HTR-8/SVneo (cell line): ENCODE measurements around the gene NDUFAF3.
A peak's percentile ranks its signal among the peaks of the same experiment; 100 is the strongest.

ENCODE experiments used
- DNase-seq: peaks from one replicate; pipeline ENCODE4 v3.0.0; 2011; ENCODE audit warnings: low spot score, mixed read lengths; ENCODE audit not compliant: insufficient read length
- FAIRE-seq: peaks from 2 replicates; lab custom pipeline; 2011; peaks lifted over from hg19 to GRCh38; lab: Jason Lieb, UNC

The NDUFAF3 gene

DNA sequence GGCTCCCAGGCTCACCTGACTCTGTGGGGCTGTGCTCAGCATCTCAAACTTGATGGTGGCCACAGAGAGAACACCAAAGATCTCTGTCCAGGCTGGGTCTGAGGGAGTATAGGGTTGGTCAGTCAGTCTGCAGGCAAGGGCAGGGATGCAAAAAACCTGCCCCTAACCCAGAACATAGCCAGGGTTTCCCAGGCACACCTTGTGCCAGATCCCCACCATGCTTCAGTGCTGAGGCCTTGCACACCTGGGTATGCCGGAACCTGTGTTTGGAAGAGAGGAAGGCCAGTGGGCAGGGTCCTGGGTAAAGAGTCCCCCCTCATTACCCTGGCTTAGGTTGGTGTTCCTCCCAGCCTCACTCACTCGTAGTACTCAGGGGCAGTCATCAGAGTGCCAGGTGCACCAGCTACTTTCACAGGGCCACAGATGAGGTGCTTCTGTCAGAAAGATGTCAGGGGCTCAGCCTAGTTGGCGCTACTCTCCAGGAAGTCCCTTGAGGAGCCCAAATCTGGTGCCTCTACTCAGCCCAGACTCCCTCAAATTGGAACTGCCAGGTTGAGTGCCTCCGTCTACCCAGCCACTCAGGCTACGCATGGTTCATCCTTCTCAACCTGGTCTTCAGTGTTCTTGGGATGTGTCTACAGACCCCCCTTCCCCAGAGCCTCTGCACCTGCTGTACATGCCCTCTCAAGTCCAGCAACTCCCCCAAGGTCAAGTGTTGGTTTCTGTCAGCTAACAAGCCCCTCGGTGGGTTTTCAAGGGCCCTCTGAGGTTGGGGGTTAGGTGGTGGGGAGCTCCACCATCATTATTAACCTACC is 5.3 kb upstream of the NDUFAF3 start:
- no peak for DNase-seq
- no peak for FAIRE-seq

DNA sequence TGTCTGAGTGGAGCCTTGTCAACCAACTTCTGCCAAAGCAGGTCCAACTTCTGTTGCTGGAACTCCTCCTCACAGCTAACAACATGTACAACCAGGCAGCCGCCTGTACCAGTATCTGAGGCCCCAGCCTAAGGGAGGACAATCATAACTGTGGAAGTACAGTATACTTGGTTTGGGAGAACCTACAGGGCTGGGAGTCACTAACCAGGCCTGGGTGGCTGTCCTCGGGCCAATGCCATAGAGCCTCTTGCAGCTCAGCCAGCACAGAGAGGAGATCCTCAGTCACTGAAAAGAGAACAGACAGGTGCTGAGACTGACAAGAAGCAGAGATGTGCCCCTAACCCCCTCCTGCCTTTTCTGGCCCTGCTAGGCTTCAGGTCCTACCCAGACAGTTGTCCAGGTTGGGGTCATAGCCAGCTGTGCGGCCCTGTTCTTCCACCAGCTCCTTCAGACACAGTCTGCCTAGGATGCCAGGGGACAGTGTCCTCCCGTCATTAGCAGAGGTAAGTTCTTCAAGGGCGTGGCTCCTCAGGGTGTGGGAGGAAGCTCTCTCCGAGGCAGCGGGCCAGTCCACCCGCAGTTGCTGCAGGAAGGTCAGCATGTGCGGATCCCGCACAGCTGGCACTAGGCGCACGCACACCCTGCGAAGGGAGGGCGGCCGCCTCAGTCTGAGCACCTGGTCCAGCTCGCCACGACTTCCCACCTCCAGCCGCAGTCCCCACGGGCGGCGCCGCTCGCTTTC is 4.5 kb upstream of the NDUFAF3 start:
- FAIRE-seq = no peak
- DNase-seq = no peak

DNA sequence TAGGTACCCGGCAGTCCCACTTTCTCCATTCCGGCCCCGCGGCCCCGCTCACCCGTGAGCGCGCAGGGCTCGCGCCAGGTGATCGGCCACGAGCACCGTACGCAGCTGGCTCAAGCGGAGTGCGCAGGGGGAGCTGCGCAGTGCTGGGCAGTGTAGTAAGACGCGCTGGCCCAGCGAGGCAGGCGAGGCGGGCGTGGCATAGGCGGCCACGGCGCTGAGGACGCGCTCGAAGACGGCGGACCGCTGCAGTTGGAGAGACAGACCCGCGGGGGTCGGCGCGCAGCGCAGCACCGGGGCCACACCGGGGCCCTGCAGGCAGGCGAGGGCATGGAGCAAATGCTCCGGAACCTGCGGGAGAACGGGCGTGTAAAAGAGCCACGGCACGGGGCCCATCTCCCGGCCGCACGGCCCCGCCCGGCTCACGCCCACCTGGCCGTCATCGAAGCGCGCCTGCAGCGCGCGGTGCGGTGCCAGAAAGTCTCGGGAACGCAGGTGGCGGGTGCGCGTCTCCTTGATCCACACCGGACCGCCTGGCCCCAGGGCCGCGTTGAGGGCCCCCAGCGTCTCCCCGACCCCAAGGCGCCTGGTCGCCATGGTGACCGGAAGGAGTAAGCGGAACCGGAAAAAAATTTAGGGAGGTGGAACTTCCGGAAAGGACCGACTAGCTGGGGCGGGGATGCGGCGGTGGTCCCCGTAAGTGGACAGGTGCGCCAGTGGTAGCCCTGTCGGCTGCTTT is 3.8 kb upstream of the NDUFAF3 start, which contains the start of gene DALRD3:
TSS of gene DALRD3 (minus strand) at position 610 of the 736 bp plus-strand sequence. CDS start at position 594, 16 bp downstream.
- FAIRE-seq (peak; percentile 72), DNase-seq (peak; percentile 64)

DNA sequence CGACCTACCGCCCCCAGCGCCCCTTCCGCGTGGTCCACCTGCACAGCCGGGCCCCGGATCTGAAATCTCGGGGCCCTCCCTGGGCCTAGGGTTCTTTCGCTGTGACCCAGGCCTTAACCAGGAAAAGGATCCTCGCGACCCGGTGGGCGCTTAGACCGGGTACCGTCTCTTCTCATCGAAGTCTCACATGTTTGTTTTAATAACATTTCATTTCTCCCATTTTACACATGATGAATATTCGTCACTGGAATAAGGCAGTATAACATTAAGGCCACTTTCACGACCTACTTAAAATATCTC is 3.3 kb upstream of the NDUFAF3 start:
- no peak for FAIRE-seq
- DNase-seq = no peak

DNA sequence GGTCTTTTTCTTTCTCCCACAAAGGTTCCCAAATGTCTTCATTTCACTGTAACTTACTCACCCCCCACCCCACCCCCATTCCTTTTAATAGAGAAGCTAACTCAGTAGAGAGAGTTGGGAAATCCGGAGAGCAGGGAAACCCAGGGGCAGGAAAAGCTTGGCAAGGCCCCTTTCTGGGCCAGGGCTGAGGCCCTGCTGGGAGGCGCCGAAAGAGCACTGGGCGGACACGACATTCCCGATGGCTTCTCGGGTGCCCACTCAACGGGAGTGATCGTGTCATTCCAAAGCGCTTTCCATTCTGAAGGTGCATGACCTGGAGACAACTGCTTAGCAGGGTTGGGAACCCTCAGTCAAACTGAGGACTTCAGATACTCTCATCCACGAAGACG is 2.0 kb upstream of the NDUFAF3 start:
- no peak for DNase-seq
- FAIRE-seq = no peak

DNA sequence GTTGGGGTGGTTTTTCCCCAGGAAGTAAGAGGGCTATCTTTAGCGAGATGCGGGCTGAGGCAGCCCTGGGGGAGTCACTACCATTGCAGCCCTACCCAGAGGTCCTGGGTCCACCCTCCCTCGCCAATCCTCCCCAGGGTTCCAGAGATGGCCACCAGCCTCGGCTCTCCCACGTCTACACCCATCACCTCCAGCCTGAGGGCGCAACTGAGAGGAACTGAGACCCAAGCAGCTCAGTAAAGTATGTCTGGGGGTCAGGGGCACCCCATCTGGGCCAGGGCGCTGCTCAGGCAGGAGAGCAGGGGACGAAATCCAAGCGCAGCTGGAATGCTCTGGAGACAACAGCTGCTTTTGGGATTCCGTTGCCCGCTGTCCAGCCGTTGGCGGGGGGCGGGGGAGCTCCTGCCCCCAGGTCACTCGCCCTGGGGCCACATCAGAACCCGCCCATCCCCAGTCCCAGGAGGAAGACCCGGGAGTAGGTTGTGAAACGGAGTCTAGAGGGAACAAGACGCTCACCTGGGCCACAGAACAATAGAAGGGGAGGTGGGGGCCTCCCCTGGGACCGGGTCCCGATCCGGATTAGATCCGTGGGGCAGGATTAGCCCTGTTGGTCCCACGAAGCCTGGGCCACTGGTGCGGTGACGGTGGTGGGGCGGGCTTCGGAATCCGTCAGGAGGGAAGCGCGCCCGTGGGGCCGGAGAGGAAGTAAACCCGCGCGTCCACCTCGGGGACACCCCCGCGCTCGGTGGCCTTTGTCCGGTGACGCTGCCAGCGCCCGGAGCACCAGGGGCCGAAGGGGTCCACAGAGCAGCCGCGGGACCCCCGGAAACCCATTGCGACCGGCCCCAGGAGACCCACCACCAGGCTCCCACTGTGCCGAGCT is 1.4 kb upstream of the NDUFAF3 start:
- FAIRE-seq = no peak
- no peak for DNase-seq

DNA sequence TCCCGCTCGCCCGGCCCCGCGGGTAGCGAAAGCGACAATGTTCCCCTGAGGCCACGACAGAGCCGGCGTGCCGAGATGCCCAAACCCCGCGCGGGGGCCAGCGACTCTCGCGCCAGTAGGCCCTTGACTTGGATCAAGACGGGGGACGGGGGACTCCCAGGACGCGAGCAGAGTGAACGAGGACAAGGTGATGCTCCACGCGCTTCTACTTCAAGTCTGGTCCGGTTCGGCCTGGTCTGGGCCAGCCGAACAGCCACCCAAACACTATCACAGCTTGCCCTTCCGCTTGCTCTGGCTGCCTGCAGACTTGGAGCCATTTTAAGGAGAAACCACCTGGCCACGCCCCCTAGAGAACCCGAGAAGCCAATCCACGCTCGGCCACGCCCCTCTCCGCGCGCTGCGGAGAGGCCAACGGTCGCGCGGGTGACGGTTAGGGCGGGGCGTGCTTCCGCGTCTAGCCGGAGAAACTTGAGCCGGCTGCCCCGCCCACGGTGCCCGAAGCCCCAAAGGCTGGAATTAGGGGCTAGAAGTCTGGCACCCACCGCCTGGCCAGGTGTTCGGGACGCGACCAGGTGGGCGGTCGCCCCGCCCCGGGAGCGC is 608 bp upstream of the NDUFAF3 start:
- peak; percentile 93 for FAIRE-seq

DNA sequence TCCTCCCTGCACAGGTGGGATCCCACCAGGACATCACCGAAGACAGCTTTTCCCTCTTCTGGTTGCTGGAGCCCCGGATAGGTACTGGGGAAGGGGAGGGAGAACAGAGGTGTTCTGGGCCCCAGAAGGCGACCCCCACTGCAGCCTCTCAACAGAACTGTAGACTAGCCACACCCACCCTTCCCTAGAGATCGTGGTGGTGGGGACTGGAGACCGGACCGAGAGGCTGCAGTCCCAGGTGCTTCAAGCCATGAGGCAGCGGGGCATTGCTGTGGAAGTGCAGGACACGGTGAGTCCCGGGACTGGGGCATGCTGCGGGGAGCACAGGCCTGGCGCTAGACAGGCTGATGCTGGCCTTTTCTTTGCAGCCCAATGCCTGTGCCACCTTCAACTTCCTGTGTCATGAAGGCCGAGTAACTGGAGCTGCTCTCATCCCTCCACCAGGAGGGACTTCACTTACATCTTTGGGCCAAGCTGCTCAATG is 809 bp downstream of the NDUFAF3 start:
- FAIRE-seq = no peak
- DNase-seq = no peak

More for the DNA sequence above, 608 bp upstream of the NDUFAF3 start:
- DNase-seq = peak; percentile 94

DNA sequence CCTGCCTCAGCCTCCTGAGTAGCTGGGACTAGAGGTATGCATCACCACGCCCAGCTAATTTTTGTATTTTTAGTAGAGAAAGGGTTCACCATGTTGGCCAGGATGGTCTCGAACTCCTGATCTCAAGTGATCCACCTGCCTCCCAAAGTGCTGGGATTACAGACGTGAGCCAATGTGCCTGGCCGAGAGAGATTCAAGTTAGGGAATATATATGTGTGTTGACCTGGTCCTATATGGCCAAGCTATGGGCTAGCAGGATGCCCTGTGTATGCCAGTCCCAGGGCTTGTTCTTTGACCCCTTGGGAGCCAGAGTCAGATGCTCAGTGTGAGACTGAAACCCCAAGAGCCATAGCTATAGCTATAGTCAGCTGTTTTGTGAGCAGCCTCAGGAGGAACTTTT is 1.9 kb downstream of the NDUFAF3 start:
- no peak for FAIRE-seq
- DNase-seq = no peak

DNA sequence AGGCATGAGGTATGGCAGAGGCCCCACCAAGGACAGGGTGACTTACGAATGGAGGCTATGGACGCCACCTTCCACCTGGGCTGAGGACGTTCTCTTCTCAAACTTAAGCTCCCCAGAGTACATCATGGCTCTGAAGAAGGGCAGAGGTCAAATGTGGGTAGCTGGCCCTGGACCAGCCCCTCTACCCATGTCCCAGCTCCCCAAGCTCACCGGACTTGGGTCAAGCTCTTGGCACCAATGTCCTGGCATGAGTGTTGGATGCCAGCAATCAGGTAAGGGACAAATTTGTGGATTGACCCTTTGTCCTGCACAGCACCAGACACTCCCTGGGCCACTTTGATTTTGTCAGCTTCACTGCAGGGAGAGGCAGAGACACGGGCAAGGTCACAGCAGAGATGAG is 2.5 kb downstream of the NDUFAF3 start:
- FAIRE-seq (no peak), DNase-seq (no peak)

DNA sequence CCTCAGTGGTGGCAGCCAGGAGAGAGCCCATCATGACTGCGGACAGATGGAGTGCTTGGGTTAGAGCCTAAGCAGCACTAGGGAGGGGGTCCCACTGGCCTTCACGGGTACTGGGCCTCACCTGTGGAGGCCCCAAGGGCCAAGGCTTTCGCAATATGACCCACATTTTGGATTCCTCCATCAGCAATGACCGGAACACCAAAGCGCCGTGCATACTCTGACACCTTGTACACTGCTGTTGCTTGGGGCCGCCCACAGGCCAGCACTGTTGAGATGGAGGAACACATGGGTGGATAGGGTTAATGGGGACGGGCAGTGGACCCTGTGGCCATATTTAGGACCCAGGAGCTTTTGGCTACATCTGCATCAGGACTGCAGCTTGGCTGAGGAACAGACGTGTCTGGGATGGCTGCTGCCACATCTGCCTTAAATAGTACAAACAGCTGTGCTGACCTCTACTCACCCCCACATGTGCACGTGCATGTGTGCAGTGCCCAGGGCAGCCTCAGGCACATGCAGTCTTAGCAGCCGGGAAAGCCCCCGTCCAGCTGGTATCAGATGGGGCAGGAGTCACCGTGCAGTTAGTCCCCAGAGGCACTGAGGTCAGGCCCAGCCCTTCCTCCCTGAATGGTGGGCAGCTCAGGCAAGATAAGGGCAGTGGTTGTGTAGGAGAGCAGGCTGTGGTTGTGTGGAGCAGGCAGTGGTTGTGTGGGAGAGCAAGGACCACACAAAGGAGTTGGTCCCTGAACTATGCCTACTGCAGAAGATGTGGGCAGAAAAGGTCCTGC is 3.3 kb downstream of the NDUFAF3 start:
- FAIRE-seq = no peak
- DNase-seq = no peak

DNA sequence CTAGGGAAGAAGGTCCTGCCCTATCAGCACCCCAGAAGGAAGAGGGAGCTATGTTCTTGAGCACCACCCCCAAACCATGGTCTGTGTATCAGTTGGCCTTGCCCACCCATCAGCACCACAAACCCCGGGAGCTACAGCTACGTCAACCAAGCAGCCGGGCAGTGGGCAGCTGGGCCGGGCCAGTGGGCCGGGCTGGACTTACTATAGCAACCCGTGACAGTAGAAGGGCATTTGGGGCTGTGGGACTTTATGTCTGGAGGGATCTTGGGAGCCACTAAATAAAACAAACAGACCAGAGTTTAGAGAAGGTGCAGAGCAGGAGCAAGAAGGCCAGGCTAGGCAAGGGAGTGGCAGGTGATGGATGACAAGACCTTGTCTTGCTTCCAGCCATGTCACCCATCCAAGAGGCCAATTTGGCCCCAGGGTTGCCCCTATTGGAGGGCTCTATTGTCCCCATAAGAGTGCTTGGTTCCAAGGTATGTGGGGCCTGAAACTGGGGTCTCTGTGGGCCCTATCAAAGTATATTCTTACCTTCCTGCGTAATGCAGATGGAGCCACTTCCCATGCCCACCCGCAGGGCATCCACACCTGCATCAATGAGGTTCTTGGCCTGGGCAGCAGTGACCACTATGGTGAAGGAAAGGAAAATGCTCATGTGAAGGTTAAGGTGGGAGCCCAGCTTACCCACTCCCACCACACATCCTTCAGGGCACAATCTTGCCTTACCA is 4.0 kb downstream of the NDUFAF3 start:
- DNase-seq = no peak
- FAIRE-seq = no peak

DNA sequence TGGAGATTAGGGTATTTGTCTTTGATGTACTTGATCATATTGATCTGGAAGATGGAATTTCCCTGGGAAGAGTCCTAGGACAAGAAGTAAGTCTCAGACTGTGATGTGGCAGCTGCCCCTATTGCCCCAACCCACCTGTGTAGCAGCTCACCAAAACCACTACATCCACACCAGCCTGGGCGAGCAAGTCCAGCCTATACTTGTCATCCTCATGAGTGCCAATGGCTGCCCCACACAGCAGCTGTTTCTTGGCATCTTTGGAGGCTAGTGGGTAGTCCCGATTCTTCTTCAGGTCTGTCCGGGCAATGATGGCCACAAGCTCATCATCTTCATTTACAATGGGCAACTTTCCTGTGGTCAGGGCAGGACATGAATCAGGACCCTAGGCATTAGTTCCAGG is 4.6 kb downstream of the NDUFAF3 start:
- no peak for DNase-seq
- FAIRE-seq = no peak

DNA sequence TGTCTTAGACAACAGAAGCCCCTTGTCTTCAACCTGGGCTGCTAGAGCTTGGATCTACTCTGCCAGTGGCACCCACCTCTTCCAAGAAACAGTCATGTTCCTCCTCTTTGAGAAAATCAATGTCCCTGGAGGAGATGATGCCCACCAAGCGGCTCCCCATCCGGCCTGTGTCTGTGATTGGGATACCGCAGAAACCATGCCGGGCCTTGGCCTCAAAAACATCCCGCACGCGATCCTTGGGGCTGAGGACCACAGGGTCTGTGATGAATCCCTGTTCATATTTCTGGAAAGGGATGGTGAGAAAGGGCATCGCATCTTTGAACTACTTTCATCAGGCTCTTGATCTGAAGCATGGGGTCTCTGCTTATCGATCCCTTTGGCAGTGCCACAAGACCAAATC is 5.7 kb downstream of the NDUFAF3 start:
- DNase-seq (no peak), FAIRE-seq (no peak)

DNA sequence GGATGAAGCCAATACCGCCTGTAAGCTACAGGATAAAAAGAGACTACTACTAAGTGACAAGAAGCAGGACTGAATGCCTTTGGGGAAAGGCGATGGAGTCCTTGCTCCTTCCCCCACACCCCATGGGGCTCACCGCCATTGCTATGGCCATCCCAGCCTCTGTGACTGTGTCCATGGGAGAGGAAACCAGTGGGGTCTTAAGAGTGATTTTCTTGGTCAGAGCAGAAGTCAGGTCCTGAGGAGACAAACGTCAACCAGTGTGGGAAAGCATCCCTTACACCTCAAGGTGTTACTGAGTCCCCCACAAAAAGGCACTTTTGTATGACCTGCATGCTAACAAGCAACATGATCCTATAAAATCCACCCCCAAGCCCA is 6.4 kb downstream of the NDUFAF3 start:
- FAIRE-seq (no peak), DNase-seq (no peak)

DNA sequence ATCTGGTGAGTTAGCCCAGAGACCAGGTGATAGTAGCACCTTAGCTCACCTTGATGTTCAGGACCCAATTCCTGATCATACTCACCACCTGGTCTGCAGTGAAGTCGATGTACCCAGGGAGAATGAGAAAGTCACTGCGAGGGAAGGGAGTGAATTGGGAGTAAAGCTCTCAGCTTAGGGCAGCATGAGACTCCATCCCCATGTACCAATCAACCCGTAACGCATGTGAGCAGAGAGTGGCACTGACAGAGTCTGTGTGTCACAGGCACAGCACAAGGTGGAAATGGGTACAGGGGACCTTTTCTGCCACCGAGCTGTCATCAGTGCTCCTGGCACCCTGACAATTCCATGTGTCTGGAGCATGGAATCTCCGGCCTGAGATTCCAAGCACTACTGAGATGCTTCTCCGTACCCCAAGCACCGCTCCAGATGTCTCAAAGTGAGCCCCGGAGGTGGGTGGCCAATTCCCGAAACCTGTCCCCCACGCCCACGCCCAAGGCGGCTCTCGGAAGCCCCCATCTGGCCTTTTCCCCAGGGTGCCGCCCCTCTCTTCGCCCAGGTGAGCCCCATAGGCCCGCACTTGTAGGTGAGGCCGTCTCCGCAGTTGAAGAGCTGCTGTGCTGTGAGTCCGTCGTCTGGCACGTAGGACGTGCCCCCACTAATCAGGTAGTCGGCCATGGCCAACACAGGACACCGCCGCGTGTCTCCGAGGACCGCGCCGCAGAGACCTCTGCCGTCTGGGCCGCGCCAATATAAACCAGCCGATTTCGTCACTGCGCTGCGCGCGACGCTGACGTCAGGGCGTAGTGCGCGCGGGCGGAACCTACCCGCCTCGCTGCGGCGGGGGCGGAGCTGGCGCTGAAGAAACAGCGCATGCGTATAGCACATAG is 7.0 kb downstream of the NDUFAF3 start, which contains the start of gene IMPDH2:
TSS of gene IMPDH2 (minus strand) at position 726 of the 890 bp plus-strand sequence. CDS start at position 678, 48 bp downstream.
- FAIRE-seq (peak; percentile 99), DNase-seq (peak; percentile 85)

DNA sequence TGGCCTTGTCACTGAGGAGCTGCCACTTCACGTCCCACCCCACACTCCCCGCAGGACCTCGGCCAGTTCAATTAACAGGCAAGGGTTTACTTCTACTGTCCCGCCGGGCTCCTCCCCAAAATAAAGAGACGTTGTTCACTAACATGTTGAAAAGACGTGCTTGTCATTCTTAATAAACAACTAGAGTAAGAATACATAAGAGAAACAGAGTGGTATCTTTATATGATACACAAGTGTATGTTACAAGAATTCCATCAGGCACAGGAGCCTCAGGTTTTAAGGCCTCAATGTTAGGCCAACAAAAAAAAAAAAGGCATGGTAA is 7.6 kb downstream of the NDUFAF3 start:
- FAIRE-seq (no peak), DNase-seq (no peak)
